ENCODE measurements around the gene DHRSX. TPM values are rescaled to one million over a fixed set of nuclear protein-coding genes. Genes with fewer than 3 reads are reported as not detected.

The DHRSX gene
- total RNA-seq, 1 donor from 2014 or later, result 23.2 TPM

GRCh38 chrX:2185341-2186082 is 315.3 kb downstream of the DHRSX start:
- DNase-seq (ENCODE audit: low spot score in 2 of 2) (no peak), FAIRE-seq (no peak)

GRCh38 chrX:2184089-2184488 is 316.7 kb downstream of the DHRSX start:
- FAIRE-seq (no peak), DNase-seq (ENCODE audit: low spot score in 2 of 2) (no peak)

- FAIRE-seq, result no peak
- no peak for DNase-seq (ENCODE audit: low spot score in 2 of 2)
Measured at GRCh38 chrX:2183193-2183725, 317.5 kb downstream of the DHRSX start.

- DNase-seq (ENCODE audit: low spot score in 2 of 2) (no peak), FAIRE-seq (no peak)
Measured at GRCh38 chrX:2177541-2177940, 323.2 kb downstream of the DHRSX start.

GRCh38 chrX:2176733-2177132 is 324.0 kb downstream of the DHRSX start:
- FAIRE-seq (no peak), DNase-seq (ENCODE audit: low spot score in 2 of 2) (no peak)

- FAIRE-seq, result no peak
- no peak for DNase-seq (ENCODE audit: low spot score in 2 of 2)
Measured at GRCh38 chrX:2176274-2176673, 324.5 kb downstream of the DHRSX start.

- no peak for DNase-seq (ENCODE audit: low spot score in 2 of 2)
- no peak for FAIRE-seq
Measured at GRCh38 chrX:2172359-2172758, 328.4 kb downstream of the DHRSX start.

Other genes with a start within 250 kb of the DHRSX start
- 33.0 TPM for gene ZBED1, start within 50 bp of the DHRSX start, total RNA-seq
- 11.4 TPM for gene CD99, start 190.3 kb upstream of the DHRSX start, total RNA-seq

All from frontal cortex (tissue), 4 donors.